Upper lobe of right lung (tissue), 1 donor: ENCODE measurements around the gene TBC1D22A. TPM values are rescaled to one million over a fixed set of nuclear protein-coding genes. Genes with fewer than 3 reads are reported as not detected.
A peak's percentile ranks its signal among the peaks of the same experiment; 100 is the strongest.

Source experiments
- ATAC-seq: fragments of 200-7000 bp; cut with Tn5 transposase; one replicate; pipeline ENCODE4 v1.9.1; 2020; ENCODE audit warnings: mild to moderate bottlenecking, moderate library complexity
- DNase-seq: peaks from one replicate; pipeline ENCODE4 v3.0.0-alpha.2; 2020
- H3K27ac ChIP-seq: fragments of 200-600 bp; one replicate; pipeline ENCODE4 v1.8.0; 2022
- H3K27me3 ChIP-seq: fragments of 200-600 bp; one replicate; pipeline ENCODE4 v1.8.0; 2022; ENCODE audit warnings: mild to moderate bottlenecking
- H3K36me3 ChIP-seq: fragments of 200-600 bp; one replicate; pipeline ENCODE4 v1.8.0; 2022
- H3K4me1 ChIP-seq: fragments of 200-600 bp; one replicate; pipeline ENCODE4 v1.8.0; 2022
- H3K4me3 ChIP-seq: fragments of 200-600 bp; one replicate; pipeline ENCODE4 v1.8.0; 2022; ENCODE audit warnings: mild to moderate bottlenecking
- H3K9me3 ChIP-seq: fragments of 200-600 bp; one replicate; pipeline ENCODE4 v1.8.0; 2022
- CTCF ChIP-seq: fragments of 200-600 bp; IDR thresholded peaks from one replicate; pipeline ENCODE4 v1.8.0; 2022; ENCODE audit warnings: antibody characterized with exemption
- intact Hi-C: fragments of 100-400 bp; cut with DNase I; formaldehyde crosslinking; loops from one replicate; pipeline ENCODE4 v1.11.0; 2022
- total RNA-seq: library from RNA; stranded (reverse); fragmentation: NEBNext Ultra II Directional; extraction: Animal tissue kit (Norgen Biotek cat#: 25700); gene quantifications from one replicate; pipeline ENCODE4 v1.2.1, GENCODE V29; 2021
- donor health status: DM: no; HTN: yes; CAD: no; lungs with severe emphysema.

The TBC1D22A gene
- total RNA-seq, 1 donor from 2014 or later, result 31.3 TPM

- no peaks in the 10 kb centered on the region for H3K27me3 ChIP-seq
- no peak for TF ChIP-seq CTCF
- H3K27ac ChIP-seq, result peak overlapping the region; percentile 91
- no peaks in the 10 kb centered on the region for H3K36me3 ChIP-seq
- H3K9me3 ChIP-seq, result no peaks in the 10 kb centered on the region
- no peak overlapping the region for H3K4me3 ChIP-seq
- peaks cover 47% of the 10 kb centered on the region for H3K4me1 ChIP-seq
- ATAC-seq, result no peak
- intact Hi-C loops, result no loop called here
- no peak for DNase-seq
Measured at GRCh38 chr22:46753360-46753759, 9.1 kb upstream of the TBC1D22A start.

- H3K4me3 ChIP-seq, result peak overlapping the region; percentile 10
Measured at GRCh38 chr22:46753761-46754109, 8.7 kb upstream of the TBC1D22A start.

GRCh38 chr22:46754110-46754799 lies 8.2 kb upstream of the TBC1D22A start:
- ATAC-seq, result peak; percentile 82
- peak; percentile 91 for DNase-seq
- Histone ChIP-seq H3K9me3 (no peaks in the 10 kb centered on the region), H3K4me3 (peak overlapping the region; percentile 10), H3K4me1 (peaks cover 46% of the 10 kb centered on the region), H3K27ac (peak overlapping the region; percentile 91), H3K27me3 (no peaks in the 10 kb centered on the region), H3K36me3 (no peaks in the 10 kb centered on the region)
- no peak for TF ChIP-seq CTCF
- intact Hi-C loops, result no loop called here

More at GRCh38 chr22:46753761-46754109, 8.7 kb upstream of the TBC1D22A start:
- TF ChIP-seq CTCF, result no peak
- H3K36me3 ChIP-seq, result no peaks in the 10 kb centered on the region
- no peaks in the 10 kb centered on the region for H3K9me3 ChIP-seq
- H3K4me1 ChIP-seq, result peaks cover 51% of the 10 kb centered on the region
- no peak for ATAC-seq
- peak overlapping the region; percentile 91 for H3K27ac ChIP-seq
- intact Hi-C loops, result no loop called here
- no peaks in the 10 kb centered on the region for H3K27me3 ChIP-seq
- DNase-seq, result no peak

GRCh38 chr22:46754826-46755225 lies 7.6 kb upstream of the TBC1D22A start:
- no peak for ATAC-seq
- TF ChIP-seq CTCF, result no peak
- H3K9me3 ChIP-seq, result no peaks in the 10 kb centered on the region
- no peak for DNase-seq
- peaks cover 40% of the 10 kb centered on the region for H3K4me1 ChIP-seq
- peak overlapping the region; percentile 91 for H3K27ac ChIP-seq
- no peak overlapping the region for H3K4me3 ChIP-seq
- H3K27me3 ChIP-seq, result no peaks in the 10 kb centered on the region
- intact Hi-C loops, result no loop called here
- no peaks in the 10 kb centered on the region for H3K36me3 ChIP-seq

GRCh38 chr22:46755525-46755924 lies 6.9 kb upstream of the TBC1D22A start:
- ATAC-seq (no peak), DNase-seq (no peak)
- intact Hi-C loops, result no loop called here
- Histone ChIP-seq H3K9me3 (no peaks in the 10 kb centered on the region), H3K27me3 (no peaks in the 10 kb centered on the region), H3K4me3 (no peak overlapping the region), H3K36me3 (no peaks in the 10 kb centered on the region), H3K27ac (no peak overlapping the region), H3K4me1 (peaks cover 33% of the 10 kb centered on the region)
- no peak for TF ChIP-seq CTCF

GRCh38 chr22:46756097-46756496 lies 6.4 kb upstream of the TBC1D22A start:
- H3K9me3 ChIP-seq, result no peaks in the 10 kb centered on the region
- no peaks in the 10 kb centered on the region for H3K36me3 ChIP-seq
- no peak overlapping the region for H3K27ac ChIP-seq
- H3K27me3 ChIP-seq, result no peaks in the 10 kb centered on the region
- DNase-seq (no peak), ATAC-seq (no peak)
- peaks cover 27% of the 10 kb centered on the region for H3K4me1 ChIP-seq
- no peak overlapping the region for H3K4me3 ChIP-seq
- intact Hi-C loops, result no loop called here
- no peak for TF ChIP-seq CTCF
